Measurements from ENCODE around the gene BRME1.

The BRME1 gene

GRCh38 chr19:13914777-13915176 is 8.9 kb upstream of the BRME1 start:
- Mint-ChIP-seq H3K4me1 (ENCODE audit: low read depth) (no peaks in the 10 kb centered on the region), H3K4me3 (no peak overlapping the region), H3K36me3 (ENCODE audit: low read depth) (peaks cover 85% of the 10 kb centered on the region), H3K9me3 (no peaks in the 10 kb centered on the region), H3K27ac (no peak overlapping the region), H3K27me3 (no peaks in the 10 kb centered on the region)
- DNase-seq, result no peak

GRCh38 chr19:13913352-13913751 is 7.4 kb upstream of the BRME1 start:
- H3K27me3 Mint-ChIP-seq, result no peaks in the 10 kb centered on the region
- H3K36me3 Mint-ChIP-seq (ENCODE audit: low read depth), result peaks cover 77% of the 10 kb centered on the region
- H3K4me1 Mint-ChIP-seq (ENCODE audit: low read depth), result no peaks in the 10 kb centered on the region
- no peak for DNase-seq
- H3K27ac Mint-ChIP-seq, result no peak overlapping the region
- no peaks in the 10 kb centered on the region for H3K9me3 Mint-ChIP-seq
- H3K4me3 Mint-ChIP-seq, result no peak overlapping the region

GRCh38 chr19:13909430-13909829 is 3.5 kb upstream of the BRME1 start:
- H3K4me3 Mint-ChIP-seq, result no peak overlapping the region
- DNase-seq, result no peak
- H3K4me1 Mint-ChIP-seq (ENCODE audit: low read depth), result peaks cover 19% of the 10 kb centered on the region
- H3K9me3 Mint-ChIP-seq, result peaks cover 3% of the 10 kb centered on the region
- no peak overlapping the region for H3K27ac Mint-ChIP-seq
- H3K27me3 Mint-ChIP-seq, result no peaks in the 10 kb centered on the region
- peaks cover 44% of the 10 kb centered on the region for H3K36me3 Mint-ChIP-seq (ENCODE audit: low read depth)

GRCh38 chr19:13908674-13909073 is 2.8 kb upstream of the BRME1 start:
- Mint-ChIP-seq H3K4me3 (no peak overlapping the region), H3K36me3 (ENCODE audit: low read depth) (peaks cover 38% of the 10 kb centered on the region), H3K9me3 (peaks cover 3% of the 10 kb centered on the region), H3K27me3 (no peaks in the 10 kb centered on the region), H3K4me1 (ENCODE audit: low read depth) (peaks cover 19% of the 10 kb centered on the region), H3K27ac (no peak overlapping the region)
- DNase-seq, result no peak

- no peaks in the 10 kb centered on the region for H3K27me3 Mint-ChIP-seq
- DNase-seq, result no peak
- H3K36me3 Mint-ChIP-seq (ENCODE audit: low read depth), result peaks cover 22% of the 10 kb centered on the region
- peaks cover 3% of the 10 kb centered on the region for H3K9me3 Mint-ChIP-seq
- H3K4me3 Mint-ChIP-seq, result peak overlapping the region; percentile 84
- peaks cover 23% of the 10 kb centered on the region for H3K4me1 Mint-ChIP-seq (ENCODE audit: low read depth)
- peak overlapping the region; percentile 76 for H3K27ac Mint-ChIP-seq
Observed at GRCh38 chr19:13906910-13907309, 993 bp upstream of the BRME1 start.

- Mint-ChIP-seq H3K27ac (peak overlapping the region; percentile 76), H3K36me3 (ENCODE audit: low read depth) (peaks cover 20% of the 10 kb centered on the region), H3K27me3 (no peaks in the 10 kb centered on the region), H3K4me3 (peak overlapping the region; percentile 84), H3K4me1 (ENCODE audit: low read depth) (peaks cover 23% of the 10 kb centered on the region), H3K9me3 (peaks cover 3% of the 10 kb centered on the region)
- no peak for DNase-seq
Observed at GRCh38 chr19:13906521-13906904, 596 bp upstream of the BRME1 start.

GRCh38 chr19:13902993-13903555 is 2.8 kb downstream of the BRME1 start:
- DNase-seq, result peak; percentile 49
- Mint-ChIP-seq H3K36me3 (ENCODE audit: low read depth) (peaks cover 3% of the 10 kb centered on the region), H3K27ac (peak overlapping the region; percentile 22), H3K4me3 (no peak overlapping the region), H3K27me3 (no peaks in the 10 kb centered on the region), H3K9me3 (peaks cover 3% of the 10 kb centered on the region), H3K4me1 (ENCODE audit: low read depth) (peaks cover 23% of the 10 kb centered on the region)

- no peak for DNase-seq
- Mint-ChIP-seq H3K27me3 (no peaks in the 10 kb centered on the region), H3K9me3 (no peaks in the 10 kb centered on the region), H3K27ac (no peak overlapping the region), H3K36me3 (ENCODE audit: low read depth) (no peaks in the 10 kb centered on the region), H3K4me3 (no peak overlapping the region), H3K4me1 (ENCODE audit: low read depth) (peaks cover 9% of the 10 kb centered on the region)
Observed at GRCh38 chr19:13899912-13900584, 5.9 kb downstream of the BRME1 start.

GRCh38 chr19:13899393-13899792 is 6.5 kb downstream of the BRME1 start:
- Mint-ChIP-seq H3K9me3 (no peaks in the 10 kb centered on the region), H3K27ac (no peak overlapping the region), H3K36me3 (ENCODE audit: low read depth) (no peaks in the 10 kb centered on the region), H3K27me3 (no peaks in the 10 kb centered on the region), H3K4me3 (no peak overlapping the region), H3K4me1 (ENCODE audit: low read depth) (peaks cover 4% of the 10 kb centered on the region)
- DNase-seq, result no peak

GRCh38 chr19:13896227-13896626 is 9.7 kb downstream of the BRME1 start:
- no peak overlapping the region for H3K4me3 Mint-ChIP-seq
- H3K36me3 Mint-ChIP-seq (ENCODE audit: low read depth), result no peaks in the 10 kb centered on the region
- H3K9me3 Mint-ChIP-seq, result no peaks in the 10 kb centered on the region
- DNase-seq, result no peak
- H3K27ac Mint-ChIP-seq, result no peak overlapping the region
- no peaks in the 10 kb centered on the region for H3K27me3 Mint-ChIP-seq
- no peaks in the 10 kb centered on the region for H3K4me1 Mint-ChIP-seq (ENCODE audit: low read depth)

- H3K4me1 Mint-ChIP-seq (ENCODE audit: low read depth), result no peaks in the 10 kb centered on the region
- DNase-seq, result no peak
- H3K27me3 Mint-ChIP-seq, result no peaks in the 10 kb centered on the region
- H3K36me3 Mint-ChIP-seq (ENCODE audit: low read depth), result no peaks in the 10 kb centered on the region
- H3K4me3 Mint-ChIP-seq, result no peak overlapping the region
- H3K9me3 Mint-ChIP-seq, result no peaks in the 10 kb centered on the region
- H3K27ac Mint-ChIP-seq, result no peak overlapping the region
Observed at GRCh38 chr19:13894552-13894951, 11.4 kb downstream of the BRME1 start.

GRCh38 chr19:13892870-13893269 is 13.0 kb downstream of the BRME1 start:
- Mint-ChIP-seq H3K27me3 (no peaks in the 10 kb centered on the region), H3K4me3 (no peak overlapping the region), H3K27ac (no peak overlapping the region), H3K36me3 (ENCODE audit: low read depth) (no peaks in the 10 kb centered on the region), H3K4me1 (ENCODE audit: low read depth) (no peaks in the 10 kb centered on the region), H3K9me3 (no peaks in the 10 kb centered on the region)
- DNase-seq, result no peak

- Mint-ChIP-seq H3K9me3 (no peaks in the 10 kb centered on the region), H3K4me3 (no peak overlapping the region), H3K4me1 (ENCODE audit: low read depth) (peaks cover 10% of the 10 kb centered on the region), H3K36me3 (ENCODE audit: low read depth) (no peaks in the 10 kb centered on the region), H3K27ac (no peak overlapping the region), H3K27me3 (no peaks in the 10 kb centered on the region)
- no peak for DNase-seq
Observed at GRCh38 chr19:13890136-13890535, 15.8 kb downstream of the BRME1 start.

- no peaks in the 10 kb centered on the region for H3K36me3 Mint-ChIP-seq (ENCODE audit: low read depth)
- no peak for DNase-seq
- H3K27me3 Mint-ChIP-seq, result no peaks in the 10 kb centered on the region
- H3K27ac Mint-ChIP-seq, result no peak overlapping the region
- H3K4me1 Mint-ChIP-seq (ENCODE audit: low read depth), result peaks cover 15% of the 10 kb centered on the region
- H3K9me3 Mint-ChIP-seq, result no peaks in the 10 kb centered on the region
- H3K4me3 Mint-ChIP-seq, result no peak overlapping the region
Observed at GRCh38 chr19:13888281-13888680, 17.6 kb downstream of the BRME1 start.

- H3K4me3 Mint-ChIP-seq, result no peak overlapping the region
- H3K27ac Mint-ChIP-seq, result no peak overlapping the region
- H3K9me3 Mint-ChIP-seq, result no peaks in the 10 kb centered on the region
- DNase-seq, result no peak
- no peaks in the 10 kb centered on the region for H3K36me3 Mint-ChIP-seq (ENCODE audit: low read depth)
- H3K4me1 Mint-ChIP-seq (ENCODE audit: low read depth), result peaks cover 19% of the 10 kb centered on the region
- no peaks in the 10 kb centered on the region for H3K27me3 Mint-ChIP-seq
Observed at GRCh38 chr19:13887517-13887916, 18.4 kb downstream of the BRME1 start.
